ENCODE data around the gene MGME1. TPM values are rescaled to one million over a fixed set of nuclear protein-coding genes. Genes with fewer than 3 reads are reported as not detected.

MGME1 gene
- total RNA-seq, 1 donor from 2014 or later, result 4.8 TPM

DNA sequence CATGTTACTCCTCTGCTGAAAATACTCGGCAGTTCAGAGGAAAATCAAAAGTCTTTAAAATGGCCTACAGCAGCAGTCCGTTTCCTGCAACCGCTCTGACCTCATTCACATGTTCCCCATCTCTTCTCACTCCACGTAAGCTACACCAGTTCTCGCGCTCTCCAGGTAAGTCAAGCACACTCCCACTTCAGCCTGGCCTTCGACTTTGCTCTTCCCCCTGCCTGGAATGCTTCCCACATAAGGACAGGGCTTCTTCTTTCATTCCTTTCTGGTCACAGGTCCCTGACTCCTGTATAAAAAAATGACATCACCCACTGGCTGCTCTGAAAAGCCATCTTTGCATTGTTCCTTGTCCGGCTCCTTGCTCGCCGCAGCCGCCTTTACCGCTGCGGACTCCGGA is 42.7 kb downstream of the MGME1 start:
- peaks cover 4% of the 10 kb centered on the region for H3K9me3 Mint-ChIP-seq (ENCODE audit: unreplicated experiment)
- peaks cover 4% of the 10 kb centered on the region for H3K27me3 Mint-ChIP-seq (ENCODE audit: unreplicated experiment)
- no peak overlapping the region for H3K4me3 Mint-ChIP-seq (ENCODE audit: unreplicated experiment)
- H3K4me1 Mint-ChIP-seq (ENCODE audit: low read depth, unreplicated experiment), result peaks cover 2% of the 10 kb centered on the region
- H3K36me3 Mint-ChIP-seq (ENCODE audit: unreplicated experiment), result peaks cover 13% of the 10 kb centered on the region
- TF ChIP-seq, protein P1, sequence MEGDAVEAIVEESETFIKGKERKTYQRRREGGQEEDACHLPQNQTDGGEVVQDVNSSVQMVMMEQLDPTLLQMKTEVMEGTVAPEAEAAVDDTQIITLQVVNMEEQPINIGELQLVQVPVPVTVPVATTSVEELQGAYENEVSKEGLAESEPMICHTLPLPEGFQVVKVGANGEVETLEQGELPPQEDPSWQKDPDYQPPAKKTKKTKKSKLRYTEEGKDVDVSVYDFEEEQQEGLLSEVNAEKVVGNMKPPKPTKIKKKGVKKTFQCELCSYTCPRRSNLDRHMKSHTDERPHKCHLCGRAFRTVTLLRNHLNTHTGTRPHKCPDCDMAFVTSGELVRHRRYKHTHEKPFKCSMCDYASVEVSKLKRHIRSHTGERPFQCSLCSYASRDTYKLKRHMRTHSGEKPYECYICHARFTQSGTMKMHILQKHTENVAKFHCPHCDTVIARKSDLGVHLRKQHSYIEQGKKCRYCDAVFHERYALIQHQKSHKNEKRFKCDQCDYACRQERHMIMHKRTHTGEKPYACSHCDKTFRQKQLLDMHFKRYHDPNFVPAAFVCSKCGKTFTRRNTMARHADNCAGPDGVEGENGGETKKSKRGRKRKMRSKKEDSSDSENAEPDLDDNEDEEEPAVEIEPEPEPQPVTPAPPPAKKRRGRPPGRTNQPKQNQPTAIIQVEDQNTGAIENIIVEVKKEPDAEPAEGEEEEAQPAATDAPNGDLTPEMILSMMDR (IDR thresholded peaks at IDR 0.05; ENCODE audit: partially characterized antibody, unreplicated experiment), result no peak
- DNase-seq, result no peak
- peak overlapping the region; percentile 1 for H3K27ac Mint-ChIP-seq (ENCODE audit: unreplicated experiment)

DNA sequence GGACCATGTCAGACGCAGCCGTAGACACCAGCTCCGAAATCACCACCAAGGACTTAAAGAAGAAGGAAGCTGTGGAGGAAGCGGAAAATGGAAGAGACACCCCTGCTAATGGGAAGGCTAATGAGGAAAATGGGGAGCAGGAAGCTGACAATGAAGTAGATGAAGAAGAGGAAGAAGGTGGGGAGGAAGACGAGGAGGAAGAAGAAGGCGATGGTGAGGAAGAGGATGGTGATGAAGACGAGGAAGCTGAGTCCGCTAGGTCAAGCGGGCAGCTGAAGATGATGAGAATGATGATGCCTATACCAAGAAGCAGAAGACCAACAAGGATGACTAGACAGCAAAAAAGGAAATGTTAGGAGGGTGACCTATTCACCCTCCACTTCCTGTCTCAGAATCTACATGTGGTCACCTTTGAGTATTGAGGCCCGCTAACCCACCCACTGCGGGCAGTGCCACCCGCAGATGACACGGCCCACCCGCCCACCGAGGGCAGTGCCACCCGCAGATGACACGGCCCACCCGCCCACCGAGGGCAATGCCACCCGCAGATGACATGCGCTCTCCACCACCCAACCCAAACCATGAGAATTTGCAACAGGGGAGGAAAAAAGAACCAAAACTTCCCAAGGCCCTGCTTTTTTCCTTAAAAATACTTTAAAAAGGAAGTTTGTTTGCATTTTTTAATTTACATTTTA is 43.3 kb downstream of the MGME1 start:
- no peak for DNase-seq
- TF ChIP-seq, protein P1 (IDR thresholded peaks at IDR 0.05; ENCODE audit: partially characterized antibody, unreplicated experiment), result no peak
- H3K9me3 Mint-ChIP-seq (ENCODE audit: unreplicated experiment), result peaks cover 4% of the 10 kb centered on the region
- H3K36me3 Mint-ChIP-seq (ENCODE audit: unreplicated experiment), result peaks cover 13% of the 10 kb centered on the region
- peaks cover 2% of the 10 kb centered on the region for H3K4me1 Mint-ChIP-seq (ENCODE audit: low read depth, unreplicated experiment)
- H3K4me3 Mint-ChIP-seq (ENCODE audit: unreplicated experiment), result no peak overlapping the region
- H3K27ac Mint-ChIP-seq (ENCODE audit: unreplicated experiment), result no peak overlapping the region
- H3K27me3 Mint-ChIP-seq (ENCODE audit: unreplicated experiment), result peaks cover 4% of the 10 kb centered on the region

DNA sequence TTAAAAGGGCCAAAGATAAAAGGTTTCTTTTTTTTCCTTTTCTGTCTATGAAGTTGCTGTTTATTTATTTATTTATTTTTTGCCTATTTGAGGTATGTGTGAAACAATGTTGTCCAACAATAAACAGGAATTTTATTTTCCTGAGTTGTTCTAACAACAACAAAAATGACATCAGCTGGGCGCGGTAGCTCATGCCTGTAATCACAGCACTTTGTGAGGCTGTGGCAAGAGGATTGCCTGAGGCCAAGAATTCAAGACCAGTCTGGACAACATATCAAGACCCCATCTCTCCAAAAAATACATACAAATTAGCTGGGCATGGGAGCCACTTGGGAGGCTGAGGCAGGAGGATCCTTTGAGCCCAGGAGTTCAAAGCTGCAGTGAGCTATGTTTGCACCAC is 44.1 kb downstream of the MGME1 start:
- TF ChIP-seq, protein P1 (IDR thresholded peaks at IDR 0.05; ENCODE audit: partially characterized antibody, unreplicated experiment), result no peak
- Mint-ChIP-seq H3K27ac (ENCODE audit: unreplicated experiment) (no peak overlapping the region), H3K27me3 (ENCODE audit: unreplicated experiment) (peaks cover 4% of the 10 kb centered on the region), H3K36me3 (ENCODE audit: unreplicated experiment) (peaks cover 13% of the 10 kb centered on the region), H3K4me3 (ENCODE audit: unreplicated experiment) (no peak overlapping the region), H3K4me1 (ENCODE audit: low read depth, unreplicated experiment) (peaks cover 2% of the 10 kb centered on the region), H3K9me3 (ENCODE audit: unreplicated experiment) (peaks cover 4% of the 10 kb centered on the region)
- DNase-seq, result no peak

DNA sequence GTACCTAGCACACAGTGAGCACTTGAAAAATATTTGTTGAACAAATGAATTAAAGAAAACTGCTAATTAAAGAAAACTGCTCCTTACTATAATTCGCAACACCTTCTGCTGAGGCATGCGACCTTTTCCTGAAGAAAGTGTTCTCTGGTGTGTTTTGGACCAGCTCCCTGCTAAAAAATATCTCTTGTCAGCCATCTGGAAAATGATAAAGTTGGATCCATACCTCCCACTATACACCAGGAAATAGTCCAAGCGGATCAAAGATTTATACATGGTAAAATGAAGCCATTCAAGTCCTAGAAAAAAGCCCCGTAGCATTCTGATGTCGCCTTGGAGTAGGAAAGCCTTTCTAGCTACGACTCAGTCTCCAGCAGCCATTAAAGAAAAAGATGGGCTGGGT is 45.6 kb downstream of the MGME1 start:
- no peak overlapping the region for H3K4me3 Mint-ChIP-seq (ENCODE audit: unreplicated experiment)
- H3K36me3 Mint-ChIP-seq (ENCODE audit: unreplicated experiment), result peaks cover 13% of the 10 kb centered on the region
- H3K27me3 Mint-ChIP-seq (ENCODE audit: unreplicated experiment), result peaks cover 7% of the 10 kb centered on the region
- peaks cover 4% of the 10 kb centered on the region for H3K9me3 Mint-ChIP-seq (ENCODE audit: unreplicated experiment)
- H3K4me1 Mint-ChIP-seq (ENCODE audit: low read depth, unreplicated experiment), result no peaks in the 10 kb centered on the region
- TF ChIP-seq, protein P1 (IDR thresholded peaks at IDR 0.05; ENCODE audit: partially characterized antibody, unreplicated experiment), result no peak
- no peak for DNase-seq
- no peak overlapping the region for H3K27ac Mint-ChIP-seq (ENCODE audit: unreplicated experiment)

DNA sequence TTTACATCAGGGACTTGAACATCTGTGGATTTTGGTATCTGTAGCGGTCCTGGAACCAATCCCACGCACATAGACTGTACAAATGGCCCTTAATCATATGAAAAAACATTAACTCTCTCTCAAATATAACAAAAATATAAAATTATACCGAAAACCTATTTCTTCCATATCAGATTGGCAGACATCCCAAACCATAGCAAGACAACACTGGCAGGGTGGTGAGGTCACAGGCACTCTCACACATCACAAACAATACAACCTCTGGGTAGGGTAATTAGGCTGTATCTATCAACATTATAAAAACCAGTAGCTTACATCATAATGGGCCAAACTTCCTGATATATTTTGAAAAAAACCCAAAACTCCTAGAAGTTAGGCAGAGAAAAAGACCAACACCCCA is 48.0 kb downstream of the MGME1 start:
- TF ChIP-seq, protein P1 (IDR thresholded peaks at IDR 0.05; ENCODE audit: partially characterized antibody, unreplicated experiment), result no peak
- no peak overlapping the region for H3K27ac Mint-ChIP-seq (ENCODE audit: unreplicated experiment)
- DNase-seq, result no peak
- no peaks in the 10 kb centered on the region for H3K4me1 Mint-ChIP-seq (ENCODE audit: low read depth, unreplicated experiment)
- no peak overlapping the region for H3K4me3 Mint-ChIP-seq (ENCODE audit: unreplicated experiment)
- peaks cover 3% of the 10 kb centered on the region for H3K36me3 Mint-ChIP-seq (ENCODE audit: unreplicated experiment)
- peaks cover 7% of the 10 kb centered on the region for H3K27me3 Mint-ChIP-seq (ENCODE audit: unreplicated experiment)
- no peaks in the 10 kb centered on the region for H3K9me3 Mint-ChIP-seq (ENCODE audit: unreplicated experiment)

All from glutamatergic neuron (in vitro differentiated cells).